Choroid plexus epithelial cell (primary cell): ENCODE results near the gene TMEM39A.
A peak's percentile ranks its signal among the peaks of the same experiment; 100 is the strongest.

Source experiments
- DNase-seq: peaks from one replicate; pipeline ENCODE4 v3.0.0-alpha.2; 2010; ENCODE audit warnings: low read depth
- H3K4me3 ChIP-seq: 2 replicates; pipeline ENCODE4 v1.5.1; 2011; ENCODE audit warnings: low read depth, mild to moderate bottlenecking, control low read depth, low read length, moderate library complexity
- TF ChIP-seq, protein P1 (sequence below): conservative IDR thresholded peaks from 2 replicates; pipeline ENCODE4 v1.5.1; 2011; ENCODE audit warnings: low read depth, mild to moderate bottlenecking, control low read depth, inconsistent platforms, low read length, moderate library complexity

The TMEM39A gene

GRCh38 chr3:119401503-119402440 is 61.6 kb downstream of the TMEM39A start:
- no peak for DNase-seq
- TF ChIP-seq, protein P1, sequence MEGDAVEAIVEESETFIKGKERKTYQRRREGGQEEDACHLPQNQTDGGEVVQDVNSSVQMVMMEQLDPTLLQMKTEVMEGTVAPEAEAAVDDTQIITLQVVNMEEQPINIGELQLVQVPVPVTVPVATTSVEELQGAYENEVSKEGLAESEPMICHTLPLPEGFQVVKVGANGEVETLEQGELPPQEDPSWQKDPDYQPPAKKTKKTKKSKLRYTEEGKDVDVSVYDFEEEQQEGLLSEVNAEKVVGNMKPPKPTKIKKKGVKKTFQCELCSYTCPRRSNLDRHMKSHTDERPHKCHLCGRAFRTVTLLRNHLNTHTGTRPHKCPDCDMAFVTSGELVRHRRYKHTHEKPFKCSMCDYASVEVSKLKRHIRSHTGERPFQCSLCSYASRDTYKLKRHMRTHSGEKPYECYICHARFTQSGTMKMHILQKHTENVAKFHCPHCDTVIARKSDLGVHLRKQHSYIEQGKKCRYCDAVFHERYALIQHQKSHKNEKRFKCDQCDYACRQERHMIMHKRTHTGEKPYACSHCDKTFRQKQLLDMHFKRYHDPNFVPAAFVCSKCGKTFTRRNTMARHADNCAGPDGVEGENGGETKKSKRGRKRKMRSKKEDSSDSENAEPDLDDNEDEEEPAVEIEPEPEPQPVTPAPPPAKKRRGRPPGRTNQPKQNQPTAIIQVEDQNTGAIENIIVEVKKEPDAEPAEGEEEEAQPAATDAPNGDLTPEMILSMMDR, result no peak
- no peak overlapping the region for H3K4me3 ChIP-seq

DNA sequence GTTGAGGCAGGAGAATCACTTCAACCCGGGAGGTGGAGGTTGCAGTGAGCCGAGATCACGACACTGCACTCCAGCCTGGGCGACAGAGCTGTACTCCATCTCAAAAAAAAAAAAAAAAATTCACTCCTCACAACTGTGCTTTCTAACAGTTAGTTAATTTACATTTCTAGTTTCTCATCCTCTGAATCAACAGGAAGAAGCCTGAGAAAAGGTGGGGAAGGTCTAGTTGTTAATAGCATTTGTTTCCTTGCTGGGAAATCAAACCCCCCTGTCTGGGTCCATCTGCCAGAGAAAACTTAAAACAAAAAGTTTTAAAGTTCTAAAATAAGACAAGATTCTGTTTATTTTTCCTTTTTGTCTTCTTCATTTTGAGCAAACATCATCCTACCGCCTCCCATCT is 62.3 kb downstream of the TMEM39A start:
- no peak for DNase-seq
- H3K4me3 ChIP-seq, result no peak overlapping the region
- TF ChIP-seq, protein P1, result no peak

GRCh38 chr3:119400466-119400865 is 62.9 kb downstream of the TMEM39A start:
- no peak overlapping the region for H3K4me3 ChIP-seq
- TF ChIP-seq, protein P1, result no peak
- peak; percentile 18 for DNase-seq

- H3K4me3 ChIP-seq, result no peak overlapping the region
- no peak for DNase-seq
- TF ChIP-seq, protein P1, result no peak
Measured at GRCh38 chr3:119396870-119397269, 66.5 kb downstream of the TMEM39A start.

DNA sequence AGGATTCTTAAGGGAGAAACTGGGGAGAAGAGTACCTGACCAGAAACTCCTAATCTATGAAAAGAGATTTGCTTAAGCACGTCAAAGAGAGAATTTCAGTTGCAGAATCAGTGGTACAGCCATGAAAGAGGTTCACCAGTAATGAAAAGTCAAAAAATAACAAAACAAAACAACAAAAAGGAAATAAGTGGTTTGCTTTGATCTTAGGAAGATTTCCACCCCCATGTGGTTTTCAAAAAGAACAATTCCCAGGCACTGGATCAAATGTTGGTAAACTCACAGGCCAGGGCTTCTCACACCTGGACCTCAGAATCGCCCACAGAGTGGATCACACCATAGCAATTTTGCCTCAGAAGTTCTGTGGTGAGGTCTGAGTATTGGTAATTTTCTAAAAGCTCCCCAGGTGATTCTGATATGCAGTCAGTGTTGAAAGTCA is 67.5 kb downstream of the TMEM39A start:
- no peak for DNase-seq
- H3K4me3 ChIP-seq, result no peak overlapping the region
- TF ChIP-seq, protein P1, result no peak

- TF ChIP-seq, protein P1, result peak; percentile 27
- no peak overlapping the region for H3K4me3 ChIP-seq
- DNase-seq, result no peak
Measured at GRCh38 chr3:119388577-119388976, 74.8 kb downstream of the TMEM39A start.

DNA sequence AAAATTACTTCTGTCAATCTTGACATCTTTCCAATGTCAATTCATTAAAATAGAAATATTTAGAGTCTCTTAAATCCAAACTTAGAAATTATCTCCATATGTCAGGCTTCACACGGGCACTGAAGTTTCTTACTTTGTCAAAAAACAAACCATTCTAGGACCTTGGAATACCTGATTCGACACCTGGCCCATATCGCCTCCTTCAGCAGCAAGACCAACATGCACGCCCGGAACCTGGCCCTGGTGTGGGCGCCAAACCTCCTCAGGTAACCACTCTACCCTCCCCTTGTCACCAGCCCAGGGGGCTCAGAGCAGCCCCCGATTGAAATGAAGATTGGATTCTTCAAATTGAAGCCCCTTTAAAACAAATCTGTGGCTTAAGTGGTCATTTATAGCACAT is 81.3 kb downstream of the TMEM39A start:
- DNase-seq, result no peak
- TF ChIP-seq, protein P1, result no peak
- no peak overlapping the region for H3K4me3 ChIP-seq
